Naive thymus-derived CD4-positive, alpha-beta T cell (primary cell): ENCODE results near the gene PIAS3. TPM values are rescaled to one million over a fixed set of nuclear protein-coding genes. Genes with fewer than 3 reads are reported as not detected.

Experiments used
- ATAC-seq: fragments of 150-1000 bp; cut with Tn5 transposase; 2 replicates; pipeline ENCODE4 v1.10.0; 2021; ENCODE audit warnings: mild to moderate bottlenecking, moderate library complexity
- CTCF ChIA-PET: fragments of 350-600 bp; sonication (Branson Sonifier 250); formaldehyde crosslinking; loops from one replicate; lab custom pipeline; 2021; ENCODE audit warnings: antibody characterized with exemption; lab: Charles Lee
- POLR2A ChIA-PET: fragments of 350-600 bp; sonication (Branson Sonifier 250); formaldehyde crosslinking; loops from one replicate; lab custom pipeline; 2021; ENCODE audit warnings: antibody characterized with exemption, inconsistent platforms; lab: Charles Lee
- DNase-seq, 9 donors: peaks; one replicate each; pipeline versions ENCODE4 v3.0.0 to v3.0.0-alpha.2; 2020 to 2022; ENCODE audit warnings: mixed read lengths in 1 of 9
- H3K27ac ChIP-seq: one replicate; pipeline ENCODE4 v1.7.0; 2013; ENCODE audit warnings: mild to moderate bottlenecking, low read depth, low read length, moderate library complexity
- H3K27me3 ChIP-seq, 2 donors: one replicate each; pipeline ENCODE4 v1.7.0; 2013; ENCODE audit warnings: low read length in 2 of 2, mild to moderate bottlenecking in 2 of 2, moderate library complexity in 2 of 2; ENCODE audit not compliant: control insufficient read depth in 2 of 2, insufficient read depth in 2 of 2
- H3K36me3 ChIP-seq, 3 experiments: 1 replicate in 2 of 3; 2 replicates in 1 of 3; pipeline ENCODE4 v1.7.0; 2013; ENCODE audit warnings: low read length in 3 of 3, mild to moderate bottlenecking in 3 of 3, moderate library complexity in 1 of 3; ENCODE audit not compliant: insufficient read depth in 3 of 3, control insufficient read depth in 2 of 3
- H3K4me1 ChIP-seq, 2 donors: one replicate each; pipeline ENCODE4 v1.7.0; 2013; ENCODE audit warnings: low read length in 2 of 2, mild to moderate bottlenecking in 2 of 2, moderate library complexity in 1 of 2; ENCODE audit not compliant: control insufficient read depth in 2 of 2, insufficient read depth in 2 of 2
- H3K4me3 ChIP-seq: 2 replicates; pipeline ENCODE4 v1.7.0; 2013; ENCODE audit warnings: mild to moderate bottlenecking, low read length
- H3K9me3 ChIP-seq, 3 experiments: 1 replicate in 2 of 3; 2 replicates in 1 of 3; pipeline ENCODE4 v1.7.0; 2013; ENCODE audit warnings: low read length in 3 of 3; ENCODE audit not compliant: control insufficient read depth in 2 of 3
- H3K27ac Mint-ChIP-seq, 9 donors: one replicate each; pipeline ENCODE4 v1.8.0; 2020 to 2022; ENCODE audit warnings: mixed read lengths in 9 of 9, mild to moderate bottlenecking in 8 of 9, moderate library complexity in 5 of 9, inconsistent platforms in 2 of 9
- H3K27me3 Mint-ChIP-seq, 5 donors: one replicate each; pipeline ENCODE4 v1.8.0; 2021 to 2022; ENCODE audit warnings: mixed read lengths in 5 of 5, mild to moderate bottlenecking in 1 of 5
- H3K36me3 Mint-ChIP-seq, 5 donors: one replicate each; pipeline ENCODE4 v1.8.0; 2020 to 2022; ENCODE audit warnings: mixed read lengths in 5 of 5, mild to moderate bottlenecking in 3 of 5, inconsistent platforms in 1 of 5
- H3K4me1 Mint-ChIP-seq, 7 donors: one replicate each; pipeline ENCODE4 v1.8.0; 2020 to 2022; ENCODE audit warnings: mixed read lengths in 7 of 7, mild to moderate bottlenecking in 3 of 7, inconsistent platforms in 1 of 7
- H3K4me3 Mint-ChIP-seq, 10 donors: one replicate each; pipeline ENCODE4 v1.8.0; 2020 to 2022; ENCODE audit warnings: mild to moderate bottlenecking in 10 of 10, mixed read lengths in 10 of 10, moderate library complexity in 6 of 10, inconsistent platforms in 2 of 10
- H3K9me3 Mint-ChIP-seq, 11 donors: one replicate each; pipeline ENCODE4 v1.8.0; 2020 to 2022; ENCODE audit warnings: mixed read lengths in 11 of 11, mild to moderate bottlenecking in 4 of 11, inconsistent platforms in 1 of 11, moderate library complexity in 1 of 11
- intact Hi-C, 2 donors: fragments of 100-400 bp; cut with micrococcal nuclease; formaldehyde crosslinking; loops; one replicate each; pipeline ENCODE4 v1.15.1; 2023
- polyA plus RNA-seq, 2 donors: library from polyadenylated mRNA; unstranded; fragments of 300-500 nt; fragmentation: Illumina TruSeq; gene quantifications; one replicate each; pipeline ENCODE4 v1.2.3, GENCODE V29; 2021
- total RNA-seq, 6 experiments: library from RNA in 5 of 6; stranded (reverse) in 5 of 6; gene quantifications; 1 replicate in 5 of 6; 2 replicates in 1 of 6; pipeline ENCODE4 v1.2.3 and lab custom pipeline; 2021 to 2026

Gene PIAS3
- 10 to 100 TPM; 21.4 to 28.3 (median 23.0) TPM for total RNA-seq
- 10 to 100 TPM in 1 of 2 donors, 1 to 10 TPM in 1; 6.7 to 15.2 TPM for polyA plus RNA-seq
- total RNA-seq (lab: John Stamatoyannopoulos, UW) = 17.4 reads per million, percentile 47 among the genes with 10 or more reads in this experiment

- peak within 1 kb of the TSS; percentile 96 to 99 (median 98) for H3K4me3 Mint-ChIP-seq
- peak within 1 kb of the TSS; percentile 80 for H3K27ac ChIP-seq
- intact Hi-C loops = loop anchor here (1.0 to 2.0 kb wide), 10 partner anchors 14 to 176 kb away; partner anchors contain the start of genes NUDT17 (in 2 of the 2), PEX11B (in 2 of the 2), POLR3C (in 2 of the 2) and RBM8A (in 2 of the 2)
- peak within 1 kb of the TSS; percentile 88 for H3K4me3 ChIP-seq
- no peaks in the 10 kb centered on the region for H3K9me3 Mint-ChIP-seq
- peaks cover 7 to 10% of the 10 kb centered on the region in 2 donors for H3K4me1 ChIP-seq
- CTCF ChIA-PET = interaction anchor here (0.6 to 4.3 kb wide), 9 partner anchors 10 to 177 kb away, joined by 3 to 81 read pairs (median 5); partner anchors contain the start of genes ITGA10, LIX1L and NUDT17
- H3K27me3 ChIP-seq = no peaks in the 10 kb centered on the region
- H3K27ac Mint-ChIP-seq = peak within 1 kb of the TSS; percentile 84 to 96 (median 91)
- peaks cover 10 to 22% (median 12%) of the 10 kb centered on the region in 7 donors for H3K4me1 Mint-ChIP-seq
- POLR2A ChIA-PET = interaction anchor here (0.6 to 4.7 kb wide), 32 partner anchors 9 to 180 kb away, joined by 3 to 49 read pairs (median 4); partner anchors contain the start of genes ANKRD34A, ANKRD35, LIX1L and NUDT17
- H3K9me3 ChIP-seq = no peaks in the 10 kb centered on the region
- ATAC-seq = peak; percentile 93
- peaks cover 0 to 19% (median 4%) of the 10 kb centered on the region in 5 donors for H3K36me3 Mint-ChIP-seq
- peak; percentile 67 to 93 (median 77) for DNase-seq
- H3K36me3 ChIP-seq = peaks cover 0 to 31% (median 0%) of the 10 kb centered on the region in 3 experiments
- H3K27me3 Mint-ChIP-seq = peaks cover 0 to 11% (median 0%) of the 10 kb centered on the region in 5 donors
Measured at GRCh38 chr1:145858901-145859490, at the start of gene PIAS3. PIAS3 (minus strand) TSS chr1:145859081; CDS start chr1:145858990, 91 bp downstream.

GRCh38 chr1:145908653-145909052 is 49.8 kb upstream of the PIAS3 start:
- H3K27ac Mint-ChIP-seq = no peak overlapping the region
- H3K27me3 Mint-ChIP-seq = no peaks in the 10 kb centered on the region
- no peak for ATAC-seq
- peaks cover 1 to 21% (median 7%) of the 10 kb centered on the region in 7 donors for H3K4me1 Mint-ChIP-seq
- Histone ChIP-seq H3K27ac (no peak overlapping the region), H3K36me3 (peaks cover 0 to 29% (median 8%) of the 10 kb centered on the region in 3 experiments), H3K9me3 (no peaks in the 10 kb centered on the region), H3K4me3 (no peak overlapping the region), H3K27me3 (no peaks in the 10 kb centered on the region), H3K4me1 (no peaks in the 10 kb centered on the region)
- no peaks in the 10 kb centered on the region for H3K9me3 Mint-ChIP-seq
- DNase-seq = no peak
- POLR2A ChIA-PET = interaction anchor here (1.4 to 1.6 kb wide), 3 partner anchors 19 to 63 kb away, joined by 4 to 7 read pairs (median 5); partner anchors contain the start of genes ANKRD34A, NUDT17, POLR3GL and RBM8A
- H3K36me3 Mint-ChIP-seq = peaks cover 0 to 24% (median 10%) of the 10 kb centered on the region in 5 donors
- intact Hi-C loops = no loop called here
- no peak overlapping the region for H3K4me3 Mint-ChIP-seq
- CTCF ChIA-PET = interaction anchor here (4.7 kb wide), 1 partner anchor 63 kb away, joined by 41 read pairs; the partner anchor contains the start of gene NUDT17

- POLR2A ChIA-PET = interaction anchor here (0.6 to 1.6 kb wide), 2 partner anchors 59 to 61 kb away, joined by 3 to 7 read pairs; partner anchors contain the start of gene NUDT17
- Histone ChIP-seq H3K27ac (no peak overlapping the region), H3K4me3 (no peak overlapping the region), H3K9me3 (no peaks in the 10 kb centered on the region), H3K36me3 (peaks cover 0 to 16% (median 7%) of the 10 kb centered on the region in 3 experiments), H3K27me3 (no peaks in the 10 kb centered on the region), H3K4me1 (no peaks in the 10 kb centered on the region)
- CTCF ChIA-PET = interaction anchor here (0.6 to 1.2 kb wide), 3 partner anchors 26 to 125 kb away, joined by 3 read pairs; no protein-coding TSS in a partner anchor
- intact Hi-C loops = no loop called here
- H3K27me3 Mint-ChIP-seq = no peaks in the 10 kb centered on the region
- H3K4me1 Mint-ChIP-seq = peaks cover 0 to 16% (median 5%) of the 10 kb centered on the region in 7 donors
- H3K9me3 Mint-ChIP-seq = no peaks in the 10 kb centered on the region
- H3K36me3 Mint-ChIP-seq = peaks cover 0 to 16% (median 11%) of the 10 kb centered on the region in 5 donors
- peak overlapping the region in 1 of 9 donors; percentile 49 for H3K27ac Mint-ChIP-seq
- ATAC-seq = no peak
- no peak for DNase-seq
- no peak overlapping the region for H3K4me3 Mint-ChIP-seq
Measured at GRCh38 chr1:145906954-145907753, 48.3 kb upstream of the PIAS3 start.

- ChIA-PET CTCF (no interaction called here), POLR2A (interaction anchor here (0.6 kb wide), 1 partner anchor 22 kb away, joined by 4 read pairs; no protein-coding TSS in a partner anchor)
- H3K36me3 Mint-ChIP-seq = peaks cover 0 to 31% (median 8%) of the 10 kb centered on the region in 5 donors
- no peaks in the 10 kb centered on the region for H3K9me3 Mint-ChIP-seq
- H3K4me3 Mint-ChIP-seq = no peak overlapping the region
- Histone ChIP-seq H3K27ac (no peak overlapping the region), H3K9me3 (no peaks in the 10 kb centered on the region), H3K36me3 (peaks cover 0 to 10% (median 0%) of the 10 kb centered on the region in 3 experiments), H3K27me3 (no peaks in the 10 kb centered on the region), H3K4me1 (no peaks in the 10 kb centered on the region), H3K4me3 (no peak overlapping the region)
- ATAC-seq (no peak), DNase-seq (no peak)
- peak overlapping the region in 1 of 9 donors; percentile 6 for H3K27ac Mint-ChIP-seq
- no peaks in the 10 kb centered on the region for H3K27me3 Mint-ChIP-seq
- intact Hi-C loops = no loop called here
- no peaks in the 10 kb centered on the region for H3K4me1 Mint-ChIP-seq
Measured at GRCh38 chr1:145901312-145902021, 42.6 kb upstream of the PIAS3 start.

- intact Hi-C loops = no loop called here
- no peaks in the 10 kb centered on the region for H3K4me1 Mint-ChIP-seq
- H3K9me3 ChIP-seq = no peaks in the 10 kb centered on the region
- no peaks in the 10 kb centered on the region for H3K4me1 ChIP-seq
- H3K4me3 Mint-ChIP-seq = no peak overlapping the region
- no peak for DNase-seq
- no peak for ATAC-seq
- no peaks in the 10 kb centered on the region for H3K27me3 Mint-ChIP-seq
- no peaks in the 10 kb centered on the region for H3K9me3 Mint-ChIP-seq
- H3K27me3 ChIP-seq = no peaks in the 10 kb centered on the region
- H3K27ac Mint-ChIP-seq = no peak overlapping the region
- no peak overlapping the region for H3K27ac ChIP-seq
- no peak overlapping the region for H3K4me3 ChIP-seq
- POLR2A ChIA-PET = no interaction called here
- H3K36me3 Mint-ChIP-seq = peaks cover 0 to 30% (median 8%) of the 10 kb centered on the region in 5 donors
- peaks cover 0 to 10% (median 0%) of the 10 kb centered on the region in 3 experiments for H3K36me3 ChIP-seq
- CTCF ChIA-PET = no interaction called here
Measured at GRCh38 chr1:145898756-145899155, 39.9 kb upstream of the PIAS3 start.
